Astrocyte (in vitro differentiated cells and primary cell): ENCODE results near the gene SRGN. TPM values are rescaled to one million over a fixed set of nuclear protein-coding genes. Genes with fewer than 3 reads are reported as not detected.
A peak's percentile ranks its signal among the peaks of the same experiment; 100 is the strongest.

ENCODE experiments used
- DNase-seq: peaks from one replicate; pipeline ENCODE4 v3.0.0-alpha.2; 2010; ENCODE audit warnings: low read depth
- FAIRE-seq: peaks from 2 replicates; lab custom pipeline; 2011; peaks lifted over from hg19 to GRCh38; lab: Jason Lieb, UNC
- H2AFZ ChIP-seq: 2 replicates; pipeline ENCODE4 v1.6.0; 2012; ENCODE audit warnings: low read depth, low read length, inconsistent platforms
- H3K27ac ChIP-seq: 2 replicates; pipeline ENCODE4 v1.5.1; 2011; ENCODE audit warnings: low read depth, low read length, inconsistent platforms
- H3K27me3 ChIP-seq: 2 replicates; pipeline ENCODE4 v1.6.0; 2011; ENCODE audit warnings: low read length, inconsistent platforms; ENCODE audit not compliant: insufficient read depth
- H3K36me3 ChIP-seq: 2 replicates; pipeline ENCODE4 v1.5.1; 2011; ENCODE audit warnings: low read length, inconsistent platforms; ENCODE audit not compliant: insufficient read depth
- H3K4me1 ChIP-seq: 2 replicates; pipeline ENCODE4 v1.5.1; 2011; ENCODE audit warnings: low read length, inconsistent platforms; ENCODE audit not compliant: insufficient read depth
- H3K4me2 ChIP-seq: 2 replicates; pipeline ENCODE4 v1.6.0; 2012; ENCODE audit warnings: low read length, inconsistent platforms
- H3K4me3 ChIP-seq: 2 replicates; pipeline ENCODE4 v1.5.1; 2011; ENCODE audit warnings: low read depth, mild to moderate bottlenecking, low read length, inconsistent platforms; ENCODE audit not compliant: insufficient read depth
- H3K79me2 ChIP-seq: 2 replicates; pipeline ENCODE4 v1.6.0; 2012; ENCODE audit warnings: mild to moderate bottlenecking, low read length, inconsistent platforms; ENCODE audit not compliant: insufficient read depth
- H3K9ac ChIP-seq: 2 replicates; pipeline ENCODE4 v1.6.0; 2012; ENCODE audit warnings: mild to moderate bottlenecking, low read length, inconsistent platforms
- H3K9me3 ChIP-seq: 2 replicates; pipeline ENCODE4 v1.5.1; 2012; ENCODE audit warnings: low read depth, mild to moderate bottlenecking, low read length, inconsistent platforms; ENCODE audit not compliant: insufficient read depth
- H4K20me1 ChIP-seq: 2 replicates; pipeline ENCODE4 v1.6.0; 2012; ENCODE audit warnings: low read length, inconsistent platforms; ENCODE audit not compliant: insufficient read depth
- H3K27ac Mint-ChIP-seq: one replicate; pipeline ENCODE4 v1.8.0; 2021; ENCODE audit warnings: mild to moderate bottlenecking, mixed read lengths; ENCODE audit not compliant: unreplicated experiment
- H3K27me3 Mint-ChIP-seq: one replicate; pipeline ENCODE4 v1.8.0; 2021; ENCODE audit warnings: low read depth, mixed read lengths; ENCODE audit not compliant: unreplicated experiment
- H3K36me3 Mint-ChIP-seq: one replicate; pipeline ENCODE4 v1.8.0; 2021; ENCODE audit warnings: low read depth, mixed read lengths; ENCODE audit not compliant: unreplicated experiment
- H3K4me1 Mint-ChIP-seq: one replicate; pipeline ENCODE4 v1.8.0; 2021; ENCODE audit warnings: low read depth, mixed read lengths; ENCODE audit not compliant: unreplicated experiment
- H3K4me3 Mint-ChIP-seq: one replicate; pipeline ENCODE4 v1.8.0; 2021; ENCODE audit warnings: mild to moderate bottlenecking, moderate library complexity, mixed read lengths; ENCODE audit not compliant: unreplicated experiment
- H3K9me3 Mint-ChIP-seq: one replicate; pipeline ENCODE4 v1.8.0; 2021; ENCODE audit warnings: mild to moderate bottlenecking, mixed read lengths; ENCODE audit not compliant: unreplicated experiment
- EZH2 ChIP-seq: IDR thresholded peaks from 2 replicates; pipeline ENCODE4 v1.6.1; 2012; ENCODE audit warnings: mild to moderate bottlenecking, low read length, inconsistent platforms; ENCODE audit not compliant: insufficient read depth
- total RNA-seq: library from RNA; stranded (reverse); gene quantifications from 2 replicates; pipeline ENCODE4 v1.2.1, GENCODE V29; 2021
- TF ChIP-seq, protein P1 (sequence below): IDR thresholded peaks from 2 replicates; pipeline ENCODE4 v1.5.1; 2011; ENCODE audit warnings: low read depth, mild to moderate bottlenecking, inconsistent platforms, low read length, moderate library complexity; ENCODE audit not compliant: insufficient read depth

SRGN gene
- total RNA-seq, 1 donor from 2014 or later = 0.30 TPM

DNA sequence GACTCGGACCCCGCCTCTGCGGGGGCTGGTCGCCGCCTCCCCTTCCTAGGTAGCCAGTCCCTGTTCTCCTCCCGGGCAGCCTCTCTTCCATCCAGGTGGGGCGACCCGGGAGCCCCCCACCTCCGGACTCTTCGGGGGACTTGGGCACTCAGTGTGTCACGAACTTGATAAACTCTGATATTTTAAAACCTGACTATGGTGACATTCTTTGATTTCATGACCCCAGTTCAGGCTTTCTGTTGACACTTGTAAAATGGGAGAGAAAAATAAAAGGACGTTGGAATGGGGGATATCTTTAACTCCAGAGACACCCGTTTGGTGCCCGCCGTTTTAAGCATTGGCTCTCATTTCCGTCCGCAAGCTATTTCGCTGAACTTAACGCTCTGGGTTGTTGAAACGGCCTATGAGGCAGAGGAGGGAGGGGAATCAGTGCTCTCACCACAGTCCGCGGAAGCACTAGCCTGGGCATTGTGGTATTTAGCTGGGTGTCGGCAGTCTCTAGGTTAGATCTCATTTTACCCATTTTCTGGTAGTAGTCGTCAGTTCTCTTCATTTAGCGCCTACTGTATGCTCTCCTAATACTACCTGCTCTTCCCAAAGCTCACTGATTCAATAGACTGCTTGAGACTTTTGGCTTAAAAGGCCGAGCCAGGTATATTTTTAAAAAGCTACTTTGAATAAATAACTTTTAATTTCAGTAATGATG lies 36.8 kb downstream of the SRGN start:
- TF ChIP-seq EZH2 = no peak
- TF ChIP-seq, protein P1, sequence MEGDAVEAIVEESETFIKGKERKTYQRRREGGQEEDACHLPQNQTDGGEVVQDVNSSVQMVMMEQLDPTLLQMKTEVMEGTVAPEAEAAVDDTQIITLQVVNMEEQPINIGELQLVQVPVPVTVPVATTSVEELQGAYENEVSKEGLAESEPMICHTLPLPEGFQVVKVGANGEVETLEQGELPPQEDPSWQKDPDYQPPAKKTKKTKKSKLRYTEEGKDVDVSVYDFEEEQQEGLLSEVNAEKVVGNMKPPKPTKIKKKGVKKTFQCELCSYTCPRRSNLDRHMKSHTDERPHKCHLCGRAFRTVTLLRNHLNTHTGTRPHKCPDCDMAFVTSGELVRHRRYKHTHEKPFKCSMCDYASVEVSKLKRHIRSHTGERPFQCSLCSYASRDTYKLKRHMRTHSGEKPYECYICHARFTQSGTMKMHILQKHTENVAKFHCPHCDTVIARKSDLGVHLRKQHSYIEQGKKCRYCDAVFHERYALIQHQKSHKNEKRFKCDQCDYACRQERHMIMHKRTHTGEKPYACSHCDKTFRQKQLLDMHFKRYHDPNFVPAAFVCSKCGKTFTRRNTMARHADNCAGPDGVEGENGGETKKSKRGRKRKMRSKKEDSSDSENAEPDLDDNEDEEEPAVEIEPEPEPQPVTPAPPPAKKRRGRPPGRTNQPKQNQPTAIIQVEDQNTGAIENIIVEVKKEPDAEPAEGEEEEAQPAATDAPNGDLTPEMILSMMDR = no peak
- peaks cover 28% of the 10 kb centered on the region for H4K20me1 ChIP-seq
- FAIRE-seq (peak; percentile 5), DNase-seq (peak; percentile 55)
- peaks cover 6% of the 10 kb centered on the region for H3K4me1 ChIP-seq
- H2AFZ ChIP-seq = peak overlapping the region; percentile 67
- H3K9me3 Mint-ChIP-seq = no peaks in the 10 kb centered on the region
- H3K9me3 ChIP-seq = no peaks in the 10 kb centered on the region
- H3K27me3 Mint-ChIP-seq = no peaks in the 10 kb centered on the region
- peak overlapping the region; percentile 82 for H3K27ac ChIP-seq
- H3K4me3 ChIP-seq = peak overlapping the region; percentile 84
- peaks cover 5% of the 10 kb centered on the region for H3K4me1 Mint-ChIP-seq
- H3K9ac ChIP-seq = peak overlapping the region; percentile 95
- no peaks in the 10 kb centered on the region for H3K27me3 ChIP-seq
- H3K36me3 Mint-ChIP-seq = peaks cover 2% of the 10 kb centered on the region
- H3K27ac Mint-ChIP-seq = peak overlapping the region; percentile 88
- H3K36me3 ChIP-seq = no peaks in the 10 kb centered on the region
- H3K4me2 ChIP-seq = peak overlapping the region; percentile 91
- peaks cover 55% of the 10 kb centered on the region for H3K79me2 ChIP-seq
- peak overlapping the region; percentile 96 for H3K4me3 Mint-ChIP-seq

DNA sequence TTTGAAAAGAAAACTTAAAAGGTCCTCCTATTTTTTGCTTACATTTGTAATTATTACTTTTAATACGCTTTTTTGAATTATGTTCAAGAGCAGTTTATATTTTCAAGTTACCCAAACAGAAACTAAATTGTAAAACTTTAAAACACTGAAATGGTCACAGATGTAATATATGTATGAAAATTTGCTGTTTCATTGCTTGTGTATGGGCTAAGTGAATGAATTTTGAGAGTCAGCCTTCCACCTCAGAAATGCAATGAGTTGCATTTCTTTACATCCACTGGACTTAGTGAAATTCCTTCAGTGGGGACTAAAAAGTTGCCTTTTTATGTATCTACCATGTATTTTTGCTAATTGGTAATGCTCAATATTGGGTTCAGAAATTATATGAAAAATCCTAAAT lies 37.7 kb downstream of the SRGN start:
- H4K20me1 ChIP-seq = peaks cover 36% of the 10 kb centered on the region
- FAIRE-seq (no peak), DNase-seq (no peak)
- Mint-ChIP-seq H3K36me3 (peaks cover 2% of the 10 kb centered on the region), H3K27ac (peak overlapping the region; percentile 88), H3K4me3 (peak overlapping the region; percentile 96), H3K9me3 (no peaks in the 10 kb centered on the region), H3K4me1 (peaks cover 11% of the 10 kb centered on the region), H3K27me3 (no peaks in the 10 kb centered on the region)
- H3K4me2 ChIP-seq = peak overlapping the region; percentile 91
- no peak overlapping the region for H3K27ac ChIP-seq
- no peaks in the 10 kb centered on the region for H3K9me3 ChIP-seq
- no peaks in the 10 kb centered on the region for H3K36me3 ChIP-seq
- H3K27me3 ChIP-seq = no peaks in the 10 kb centered on the region
- peak overlapping the region; percentile 95 for H3K9ac ChIP-seq
- peak overlapping the region; percentile 84 for H3K4me3 ChIP-seq
- TF ChIP-seq, protein P1 = no peak
- TF ChIP-seq EZH2 = no peak
- peaks cover 6% of the 10 kb centered on the region for H3K4me1 ChIP-seq
- no peak overlapping the region for H2AFZ ChIP-seq
- H3K79me2 ChIP-seq = peaks cover 63% of the 10 kb centered on the region

DNA sequence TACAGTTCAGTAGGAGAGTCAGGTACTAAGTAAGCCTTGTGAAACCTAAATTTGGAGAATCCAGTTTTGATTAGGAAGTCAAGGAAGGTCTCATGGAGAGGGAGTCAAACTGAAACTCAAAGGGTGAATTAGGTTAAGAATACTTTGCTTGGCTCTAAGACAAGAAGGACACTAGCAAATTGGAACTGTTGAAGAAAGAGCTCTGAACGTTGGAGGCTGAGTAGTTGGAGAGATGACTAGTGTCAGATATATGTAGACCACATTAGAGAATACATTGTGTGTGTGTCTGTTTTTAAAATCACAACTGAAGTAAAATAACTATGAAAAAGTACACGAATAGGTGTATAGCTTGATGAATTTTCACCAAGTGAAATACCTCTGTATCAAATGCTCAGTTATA lies 42.3 kb downstream of the SRGN start:
- H3K79me2 ChIP-seq = peaks cover 94% of the 10 kb centered on the region
- peak overlapping the region; percentile 6 for H3K4me2 ChIP-seq
- H3K4me1 ChIP-seq = peaks cover 3% of the 10 kb centered on the region
- H3K9me3 Mint-ChIP-seq = peaks cover 2% of the 10 kb centered on the region
- DNase-seq (peak; percentile 27), FAIRE-seq (peak; percentile 85)
- H3K9me3 ChIP-seq = no peaks in the 10 kb centered on the region
- no peak overlapping the region for H3K4me3 Mint-ChIP-seq
- H4K20me1 ChIP-seq = peaks cover 51% of the 10 kb centered on the region
- peaks cover 5% of the 10 kb centered on the region for H3K36me3 Mint-ChIP-seq
- H2AFZ ChIP-seq = no peak overlapping the region
- H3K4me3 ChIP-seq = no peak overlapping the region
- no peak overlapping the region for H3K27ac Mint-ChIP-seq
- H3K27ac ChIP-seq = no peak overlapping the region
- H3K27me3 ChIP-seq = no peaks in the 10 kb centered on the region
- TF ChIP-seq EZH2 = no peak
- TF ChIP-seq, protein P1 = no peak
- peaks cover 4% of the 10 kb centered on the region for H3K36me3 ChIP-seq
- no peaks in the 10 kb centered on the region for H3K27me3 Mint-ChIP-seq
- no peak overlapping the region for H3K9ac ChIP-seq
- H3K4me1 Mint-ChIP-seq = peaks cover 14% of the 10 kb centered on the region
